Neural crest cell (in vitro differentiated cells): ENCODE measurements around the gene FUT8. TPM values are rescaled to one million over a fixed set of nuclear protein-coding genes. Genes with fewer than 3 reads are reported as not detected.

Experiments used
- DNase-seq: peaks from one replicate; pipeline ENCODE4 v3.0.0; 2021; ENCODE audit warnings: low read depth, mixed read lengths, low spot score
- H3K27ac Mint-ChIP-seq: one replicate; pipeline ENCODE4 v1.8.0; 2021; ENCODE audit warnings: mild to moderate bottlenecking, mixed read lengths; ENCODE audit not compliant: unreplicated experiment
- H3K27me3 Mint-ChIP-seq: 2 replicates; pipeline ENCODE4 v1.8.0; 2021; ENCODE audit warnings: low read depth, mild to moderate bottlenecking, mixed read lengths
- H3K36me3 Mint-ChIP-seq: 2 replicates; pipeline ENCODE4 v1.8.0; 2021; ENCODE audit warnings: low read depth, mild to moderate bottlenecking, mixed read lengths
- H3K4me1 Mint-ChIP-seq: 2 replicates; pipeline ENCODE4 v1.8.0; 2021; ENCODE audit warnings: mixed read lengths
- H3K4me3 Mint-ChIP-seq: one replicate; pipeline ENCODE4 v1.8.0; 2021; ENCODE audit warnings: mild to moderate bottlenecking, mixed read lengths
- H3K9me3 Mint-ChIP-seq: 2 replicates; pipeline ENCODE4 v1.8.0; 2021; ENCODE audit warnings: mixed read lengths
- CTCF ChIP-seq: fragments of 200-600 bp; sonication (generic); conservative IDR thresholded peaks from 2 replicates; pipeline ENCODE4 v1.5.0; 2021; ENCODE audit warnings: antibody characterized with exemption, mild to moderate bottlenecking
- total RNA-seq: library from RNA; stranded (reverse); gene quantifications from 2 replicates; pipeline ENCODE4 v1.2.1, GENCODE V29; 2021

Gene FUT8
- total RNA-seq, 1 donor from 2014 or later: 67.2 TPM

- no peak for DNase-seq
- no peak for TF ChIP-seq CTCF
- Mint-ChIP-seq H3K4me3 (no peak overlapping the region), H3K27me3 (no peaks in the 10 kb centered on the region), H3K36me3 (no peaks in the 10 kb centered on the region), H3K4me1 (no peaks in the 10 kb centered on the region), H3K9me3 (no peaks in the 10 kb centered on the region), H3K27ac (no peak overlapping the region)
Observed at GRCh38 chr14:65613131-65613650, 200.7 kb downstream of the FUT8 start.

GRCh38 chr14:65618996-65619395 lies 206.5 kb downstream of the FUT8 start:
- Mint-ChIP-seq H3K27me3 (no peaks in the 10 kb centered on the region), H3K36me3 (no peaks in the 10 kb centered on the region), H3K9me3 (no peaks in the 10 kb centered on the region), H3K4me3 (no peak overlapping the region), H3K27ac (no peak overlapping the region), H3K4me1 (no peaks in the 10 kb centered on the region)
- no peak for TF ChIP-seq CTCF
- DNase-seq: no peak

GRCh38 chr14:65620195-65620594 lies 207.7 kb downstream of the FUT8 start:
- no peak for TF ChIP-seq CTCF
- H3K4me3 Mint-ChIP-seq: no peak overlapping the region
- no peaks in the 10 kb centered on the region for H3K36me3 Mint-ChIP-seq
- no peaks in the 10 kb centered on the region for H3K4me1 Mint-ChIP-seq
- no peak overlapping the region for H3K27ac Mint-ChIP-seq
- H3K9me3 Mint-ChIP-seq: no peaks in the 10 kb centered on the region
- H3K27me3 Mint-ChIP-seq: no peaks in the 10 kb centered on the region
- no peak for DNase-seq

- H3K27me3 Mint-ChIP-seq: no peaks in the 10 kb centered on the region
- H3K4me1 Mint-ChIP-seq: no peaks in the 10 kb centered on the region
Observed at GRCh38 chr14:65622703-65623102, 210.2 kb downstream of the FUT8 start.

GRCh38 chr14:65623759-65624158 lies 211.2 kb downstream of the FUT8 start:
- Mint-ChIP-seq H3K4me3 (no peak overlapping the region), H3K36me3 (no peaks in the 10 kb centered on the region), H3K27ac (no peak overlapping the region), H3K9me3 (no peaks in the 10 kb centered on the region), H3K27me3 (no peaks in the 10 kb centered on the region), H3K4me1 (no peaks in the 10 kb centered on the region)
- no peak for TF ChIP-seq CTCF
- DNase-seq: no peak

More at GRCh38 chr14:65622703-65623102, 210.2 kb downstream of the FUT8 start:
- H3K4me3 Mint-ChIP-seq: no peak overlapping the region
- no peak for DNase-seq
- TF ChIP-seq CTCF: no peak
- H3K27ac Mint-ChIP-seq: no peak overlapping the region
- no peaks in the 10 kb centered on the region for H3K36me3 Mint-ChIP-seq
- H3K9me3 Mint-ChIP-seq: no peaks in the 10 kb centered on the region

- H3K36me3 Mint-ChIP-seq: peaks cover 7% of the 10 kb centered on the region
- H3K4me1 Mint-ChIP-seq: no peaks in the 10 kb centered on the region
- DNase-seq: no peak
- no peak overlapping the region for H3K27ac Mint-ChIP-seq
- peaks cover 2% of the 10 kb centered on the region for H3K9me3 Mint-ChIP-seq
- H3K27me3 Mint-ChIP-seq: no peaks in the 10 kb centered on the region
- TF ChIP-seq CTCF: no peak
- H3K4me3 Mint-ChIP-seq: no peak overlapping the region
Observed at GRCh38 chr14:65627315-65627714, 214.8 kb downstream of the FUT8 start.
